ENCODE measurements around the gene MOB1B.

- TF ChIP-seq TAF1 (IDR thresholded peaks at IDR 0.05; ENCODE audit: borderline replicate concordance, low read depth, low read length) (no peak), POLR2A (IDR thresholded peaks at IDR 0.05; ENCODE audit: low read depth, low read length) (no peak), POLR2AphosphoS5 (IDR thresholded peaks at IDR 0.05; ENCODE audit: low read depth, low read length) (no peak)
Observed at GRCh38 chr4:71009086-71009485, 106.9 kb downstream of the MOB1B start.
